ENCODE results near the gene PRSS3. TPM values are rescaled to one million over a fixed set of nuclear protein-coding genes. Genes with fewer than 3 reads are reported as not detected.

Gene PRSS3

Small RNA genes within 50 kb of the gene (small RNA-seq; reads per million reads assigned to genes)
- gene RF00019 (ENCODE audit: insufficient read depth), result not detected

Data from neuronal stem cell (in vitro differentiated cells).